SKM-1 treated with dmso at 0.1 percent for 144 hours (cell line): ENCODE results near the gene COG8.
A peak's percentile ranks its signal among the peaks of the same experiment; 100 is the strongest.

Experiments used
- DNase-seq: peaks from one replicate; lab custom pipeline; 2025; ENCODE audit not compliant: unreplicated experiment; lab: John Stamatoyannopoulos, UW

COG8 gene

DNA sequence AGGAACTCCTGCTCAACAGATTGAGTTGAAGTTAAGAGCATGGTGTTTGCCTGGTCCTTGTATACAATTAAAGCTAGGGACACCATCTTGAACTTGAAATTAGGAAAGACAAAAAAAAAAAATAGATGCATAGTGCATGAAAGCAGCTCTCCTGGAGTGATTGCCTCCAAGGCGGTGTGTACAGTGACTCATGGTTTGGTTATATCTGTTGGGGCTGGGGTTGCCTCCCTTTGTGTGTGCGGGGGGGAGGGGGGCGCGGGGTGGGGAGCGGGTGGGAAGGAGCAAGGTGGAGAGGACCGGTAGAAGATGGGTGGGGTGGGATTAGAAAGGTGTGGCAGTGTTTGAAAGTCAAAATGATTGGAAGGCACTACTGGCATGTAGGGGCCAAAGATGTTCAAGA is 8.9 kb upstream of the COG8 start:
- DNase-seq, result no peak

DNA sequence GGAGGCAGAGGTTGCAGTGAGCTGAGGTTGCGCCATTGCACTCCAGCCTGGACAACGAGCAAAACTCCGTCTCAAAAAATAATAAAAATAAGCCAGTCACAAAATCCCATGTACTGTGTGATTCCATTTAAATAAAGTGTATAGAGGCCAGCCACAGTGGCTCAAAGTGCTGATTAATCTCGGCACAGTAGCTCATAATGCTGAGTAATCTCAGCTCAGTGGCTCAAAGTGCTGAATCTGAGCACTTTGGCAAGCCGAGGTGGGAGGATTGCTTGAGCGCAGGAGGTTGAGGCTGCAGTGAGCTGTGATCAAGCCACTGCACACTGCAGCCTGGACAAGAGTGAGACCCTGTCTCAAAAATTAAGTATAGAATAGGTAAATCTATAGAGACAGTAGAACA is 7.3 kb upstream of the COG8 start:
- DNase-seq, result no peak

DNA sequence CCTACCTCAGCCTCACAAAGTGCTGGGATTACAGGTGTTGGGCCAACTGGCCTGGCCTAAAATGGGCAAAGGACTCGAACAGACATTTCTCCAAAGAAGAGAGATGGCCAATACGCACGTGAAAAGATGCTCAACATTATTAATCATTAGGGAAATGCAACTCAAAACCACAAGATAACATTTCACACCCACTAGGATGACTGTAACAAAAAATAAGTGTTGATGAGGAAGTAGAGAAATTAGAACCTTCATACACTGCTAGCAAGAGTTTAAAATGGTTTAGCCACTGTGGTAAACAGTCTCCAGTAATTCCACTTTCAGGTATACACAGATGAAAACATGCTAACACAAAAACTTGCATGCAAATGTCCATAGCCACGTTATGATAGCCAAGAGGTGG is 6.6 kb upstream of the COG8 start:
- DNase-seq, result no peak

GRCh38 chr16:69344171-69344570 is 4.8 kb upstream of the COG8 start:
- no peak for DNase-seq

DNA sequence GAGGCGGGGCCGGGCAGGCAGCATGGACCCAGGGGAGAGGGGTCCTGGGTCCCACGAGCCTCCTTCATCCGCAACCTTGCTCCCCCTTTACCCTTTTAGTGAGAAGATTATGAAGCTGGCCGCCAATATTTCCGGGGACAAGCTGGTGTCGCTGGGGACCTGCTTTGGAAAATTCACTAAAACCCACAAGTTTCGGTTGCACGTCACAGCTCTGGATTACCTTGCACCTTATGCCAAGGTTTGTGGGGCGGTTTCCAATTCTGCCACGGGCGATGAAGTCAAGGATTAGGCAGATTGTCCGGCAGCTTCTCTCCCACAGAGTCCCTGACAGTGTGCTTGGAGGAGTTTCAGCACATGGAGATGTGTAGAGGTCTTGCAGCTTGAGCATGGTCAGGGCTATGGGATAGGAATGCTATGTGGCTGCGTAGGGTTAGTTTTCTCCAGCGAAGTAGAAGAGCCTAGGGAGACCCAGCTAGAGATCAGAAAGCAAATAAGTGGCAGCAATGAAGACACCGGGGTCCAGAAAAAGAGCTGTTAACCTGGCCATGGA is 806 bp upstream of the COG8 start:
- DNase-seq, result no peak

DNA sequence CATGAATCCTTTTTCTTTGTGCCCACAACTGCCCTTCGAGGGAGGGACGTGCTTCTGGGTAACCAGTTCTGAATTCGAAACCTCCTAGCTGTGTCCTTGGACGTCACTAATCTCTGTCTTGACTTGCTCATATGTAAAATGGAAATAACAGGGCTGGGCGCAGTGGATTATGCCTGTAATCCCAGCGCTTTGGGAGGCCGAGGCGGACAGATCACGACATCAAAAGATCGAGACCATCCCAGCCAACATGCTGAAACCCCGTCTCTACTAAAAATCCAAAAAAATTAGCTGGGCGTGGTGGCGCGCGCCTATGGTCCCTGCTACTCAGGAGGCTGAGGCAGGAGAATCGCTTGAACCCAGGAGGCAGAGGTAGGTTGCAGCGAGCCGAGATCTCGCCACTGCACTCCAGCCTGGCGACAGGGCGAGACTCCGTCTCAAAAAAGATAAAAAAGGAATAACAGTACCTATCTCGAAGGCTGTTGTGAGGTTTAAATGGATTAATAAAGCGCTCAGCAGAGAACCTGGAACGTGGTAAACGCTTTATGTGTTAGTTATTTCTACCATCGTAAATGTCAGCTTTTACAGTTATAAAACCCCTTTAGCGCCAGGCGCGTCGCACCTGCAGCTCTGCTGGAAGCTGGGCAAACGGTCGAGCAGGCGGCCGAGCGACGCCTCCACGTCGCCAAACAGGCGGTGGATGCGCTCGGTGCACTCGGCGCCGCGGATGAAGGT is 641 bp downstream of the COG8 start:
- no peak for DNase-seq

GRCh38 chr16:69334696-69335095 is 4.7 kb downstream of the COG8 start:
- DNase-seq, result no peak

DNA sequence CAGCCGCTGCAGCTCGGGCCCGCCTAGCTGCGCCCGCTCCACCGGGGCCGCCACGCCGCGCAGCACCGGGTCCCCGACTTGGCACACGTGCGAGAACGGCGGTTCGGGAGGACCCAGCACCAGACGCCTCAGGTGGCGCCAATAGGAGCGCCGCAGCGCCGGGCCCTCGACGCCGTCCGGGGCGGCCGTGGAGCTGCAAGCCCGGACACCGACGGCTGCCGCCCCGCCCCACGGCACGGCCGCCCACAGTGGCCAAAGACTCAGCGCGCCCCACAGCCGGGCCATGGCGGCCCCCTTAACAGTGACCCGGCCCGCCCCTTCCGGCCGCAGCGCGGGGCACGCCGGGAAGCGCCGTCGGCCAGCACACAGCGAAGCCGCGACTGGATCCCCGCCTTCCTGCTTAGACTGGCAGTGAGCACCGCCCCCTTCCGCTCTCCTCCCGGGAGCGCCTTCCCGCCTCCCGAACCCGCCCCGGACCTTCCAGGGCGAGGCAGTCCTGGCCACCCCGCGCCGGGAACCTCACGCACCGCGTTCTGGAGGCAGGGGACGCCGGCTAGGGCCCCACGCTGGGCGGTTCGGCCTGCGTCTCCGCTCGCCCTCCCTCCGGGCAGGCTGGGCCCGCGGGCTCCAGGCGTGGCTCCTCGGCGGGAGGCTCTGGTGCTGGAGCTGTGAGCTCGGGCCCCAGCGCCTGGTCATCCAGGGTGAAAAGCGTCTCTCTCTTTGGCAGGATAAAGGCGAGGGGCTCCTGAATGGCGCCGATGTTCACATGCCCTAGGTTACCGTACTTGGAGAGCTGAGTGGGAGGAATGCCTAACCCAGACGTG is 8.9 kb downstream of the COG8 start, which contains the start of gene PDF:
PDF (minus strand) TSS at position 303 of the 824 bp plus-strand sequence; CDS start at position 285, 18 bp downstream.
- peak; percentile 84 for DNase-seq

DNA sequence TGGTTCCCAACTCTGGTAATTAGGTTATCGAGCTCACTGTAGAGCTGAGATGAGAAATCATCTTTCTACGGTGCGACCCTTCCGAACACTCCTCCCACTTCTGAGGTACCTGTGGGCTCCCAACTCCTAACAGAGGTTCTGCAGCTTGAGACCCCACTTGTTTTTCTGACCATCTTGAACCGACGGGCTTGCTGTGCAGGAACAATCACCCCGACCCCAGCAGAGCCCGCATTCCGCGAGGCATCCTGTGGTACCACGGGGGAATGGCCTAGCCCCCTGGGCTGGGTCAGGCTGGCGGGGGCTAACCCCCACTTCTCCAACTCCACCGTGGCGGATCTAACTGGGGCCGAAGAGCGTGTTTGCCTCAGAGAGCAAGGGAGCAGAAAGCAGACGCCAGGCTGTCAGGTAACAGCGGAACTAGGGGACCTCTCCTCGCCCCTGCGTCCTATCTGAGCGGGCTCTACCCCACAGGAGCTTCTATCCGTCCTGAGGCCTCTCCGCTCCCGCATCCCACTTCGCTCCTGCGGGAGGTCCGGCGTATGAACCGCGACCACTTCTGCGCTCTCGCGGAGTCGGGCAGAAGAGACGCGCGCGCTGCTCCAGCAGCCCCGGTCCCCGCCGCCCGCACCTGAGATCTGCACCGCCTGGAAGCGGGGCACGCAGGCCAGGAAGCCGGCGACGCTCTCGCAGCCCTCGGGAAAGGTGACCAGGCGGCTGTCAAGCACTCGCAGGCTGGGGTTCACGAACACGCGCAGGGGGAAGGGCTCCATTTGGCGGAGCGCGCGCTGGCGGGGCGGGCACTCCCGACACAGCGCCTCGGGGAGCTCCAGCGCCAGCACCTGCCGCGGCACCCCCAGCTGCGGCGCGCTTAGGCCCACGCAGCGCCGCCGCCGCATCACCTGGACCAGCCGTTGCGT is 9.7 kb downstream of the COG8 start:
- DNase-seq, result no peak

GRCh38 chr16:69328854-69329316 is 10.5 kb downstream of the COG8 start:
- no peak for DNase-seq

GRCh38 chr16:69327585-69328310 is 11.6 kb downstream of the COG8 start:
- DNase-seq, result no peak

DNA sequence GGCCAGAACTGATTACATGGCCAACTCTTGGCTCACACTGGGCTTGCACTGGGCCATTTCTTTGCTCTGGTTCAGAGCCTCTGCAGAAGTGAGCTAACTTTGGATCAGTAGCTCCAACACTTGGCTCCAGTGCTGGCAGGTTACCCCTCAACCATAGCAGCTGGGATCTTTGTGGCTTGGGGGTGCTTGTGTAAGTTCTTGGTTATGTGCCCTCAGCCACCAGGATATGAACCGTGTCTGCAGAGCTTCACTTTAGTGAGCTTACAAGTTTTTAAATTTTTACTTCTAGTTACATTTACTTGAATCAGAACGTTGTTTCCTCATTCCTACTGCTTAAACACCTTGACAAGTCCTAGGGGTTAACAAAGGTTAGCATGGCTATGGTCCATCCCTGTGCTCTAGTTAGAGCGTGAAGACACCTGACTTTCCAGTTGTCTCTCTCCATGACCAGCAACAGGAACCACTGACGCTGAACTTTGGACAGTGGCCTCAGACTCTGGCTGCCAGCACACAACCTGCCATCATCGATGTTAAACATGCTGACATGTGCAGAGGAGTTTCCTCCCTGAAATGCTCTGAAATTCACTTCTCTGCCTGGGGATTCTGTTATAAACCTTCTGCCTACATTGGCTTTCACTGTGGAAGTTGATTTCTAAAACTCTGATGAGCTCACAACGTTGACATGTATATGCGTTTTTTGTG is 13.0 kb downstream of the COG8 start:
- DNase-seq, result no peak

DNA sequence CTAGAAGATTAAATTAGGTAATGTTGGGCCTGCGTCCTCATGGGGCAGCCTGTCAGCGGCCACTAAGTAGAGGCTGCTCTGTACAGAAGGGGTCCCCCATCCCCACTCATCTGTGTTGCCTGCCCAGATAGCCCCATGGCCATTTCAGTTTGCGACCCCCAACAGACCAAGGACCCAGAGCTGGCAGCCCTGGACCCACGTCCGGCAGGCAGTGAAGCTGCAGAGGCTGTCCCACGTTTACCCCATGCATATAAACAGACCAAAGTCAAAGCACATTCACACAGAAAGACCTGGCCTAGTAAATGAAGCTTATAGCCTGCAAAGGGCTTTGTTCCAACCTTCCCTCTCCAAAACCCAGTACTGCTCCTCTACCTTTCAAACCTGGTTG is 13.6 kb downstream of the COG8 start:
- DNase-seq, result no peak

GRCh38 chr16:69324585-69325253 is 14.6 kb downstream of the COG8 start:
- no peak for DNase-seq

DNA sequence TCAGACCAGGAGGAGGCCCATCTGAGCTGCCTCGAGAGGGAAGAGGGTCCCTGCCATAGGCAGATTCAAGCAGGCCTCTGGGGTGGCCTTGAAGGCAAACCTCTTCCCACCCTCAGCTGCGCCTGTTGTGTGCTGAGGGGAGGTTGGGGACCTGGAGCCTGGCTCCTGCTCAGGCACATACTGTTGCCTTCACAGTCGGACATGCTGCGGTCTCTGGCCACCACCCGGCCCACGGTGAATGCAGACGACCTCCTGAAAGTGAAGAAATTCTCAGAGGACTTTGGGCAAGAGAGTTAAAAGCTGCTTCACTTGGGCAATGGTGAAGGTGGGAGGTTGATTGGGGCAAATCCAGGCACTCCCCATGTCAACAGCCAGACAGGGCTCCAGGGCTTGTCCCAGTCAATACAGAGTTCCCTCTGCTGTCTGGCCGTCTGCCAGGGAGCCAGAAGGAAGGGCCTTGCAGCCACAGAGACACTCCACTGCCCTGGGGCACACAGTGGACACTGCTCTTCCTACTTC is 15.3 kb downstream of the COG8 start:
- no peak for DNase-seq

DNA sequence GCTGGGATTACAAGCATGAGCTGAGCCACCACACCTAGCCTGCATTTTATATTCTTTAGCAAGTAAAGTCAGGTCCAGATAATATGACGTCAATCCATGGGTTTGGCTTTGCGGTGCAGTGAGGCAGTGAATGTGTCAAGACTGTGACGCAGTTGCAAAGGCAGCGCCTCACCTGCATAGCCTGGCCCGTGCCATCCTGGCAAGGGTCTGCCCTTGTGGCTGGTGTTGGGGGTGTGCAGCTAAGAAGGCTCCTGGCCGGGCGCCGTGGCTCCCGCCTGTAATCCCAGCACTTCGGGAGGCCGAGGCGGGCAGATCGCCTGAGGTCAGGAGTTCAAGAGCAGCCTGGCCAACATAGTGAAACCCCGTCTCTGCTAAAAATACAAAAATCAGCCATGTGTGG is 15.9 kb downstream of the COG8 start:
- DNase-seq, result no peak

GRCh38 chr16:69322343-69322742 is 17.0 kb downstream of the COG8 start:
- DNase-seq, result no peak

GRCh38 chr16:69321080-69321479 is 18.3 kb downstream of the COG8 start:
- DNase-seq, result no peak

DNA sequence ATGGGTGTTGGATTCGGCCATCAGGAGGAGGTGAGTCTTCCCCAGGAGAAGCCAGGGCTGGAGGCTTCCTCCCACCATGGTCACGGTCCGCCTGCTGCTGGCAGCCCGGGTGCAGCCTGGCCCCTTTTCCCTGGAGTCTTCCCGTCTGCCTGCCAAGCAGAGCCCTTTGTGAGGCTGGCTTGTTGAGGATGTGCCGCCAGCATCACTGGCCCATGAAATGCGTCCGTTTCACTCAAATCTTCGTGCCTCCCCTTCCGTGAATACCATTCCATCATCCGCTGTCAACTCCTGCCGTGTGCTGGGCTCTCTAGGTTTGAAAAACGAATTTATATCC is 18.7 kb downstream of the COG8 start:
- no peak for DNase-seq
